ENCODE measurements around the gene OTOP3.
"Not testable (repeated sequence)": the region's sequence is repeated elsewhere in the genome, so short reads cannot be mapped to it uniquely, and the experiment has no call there.

The OTOP3 gene

DNA sequence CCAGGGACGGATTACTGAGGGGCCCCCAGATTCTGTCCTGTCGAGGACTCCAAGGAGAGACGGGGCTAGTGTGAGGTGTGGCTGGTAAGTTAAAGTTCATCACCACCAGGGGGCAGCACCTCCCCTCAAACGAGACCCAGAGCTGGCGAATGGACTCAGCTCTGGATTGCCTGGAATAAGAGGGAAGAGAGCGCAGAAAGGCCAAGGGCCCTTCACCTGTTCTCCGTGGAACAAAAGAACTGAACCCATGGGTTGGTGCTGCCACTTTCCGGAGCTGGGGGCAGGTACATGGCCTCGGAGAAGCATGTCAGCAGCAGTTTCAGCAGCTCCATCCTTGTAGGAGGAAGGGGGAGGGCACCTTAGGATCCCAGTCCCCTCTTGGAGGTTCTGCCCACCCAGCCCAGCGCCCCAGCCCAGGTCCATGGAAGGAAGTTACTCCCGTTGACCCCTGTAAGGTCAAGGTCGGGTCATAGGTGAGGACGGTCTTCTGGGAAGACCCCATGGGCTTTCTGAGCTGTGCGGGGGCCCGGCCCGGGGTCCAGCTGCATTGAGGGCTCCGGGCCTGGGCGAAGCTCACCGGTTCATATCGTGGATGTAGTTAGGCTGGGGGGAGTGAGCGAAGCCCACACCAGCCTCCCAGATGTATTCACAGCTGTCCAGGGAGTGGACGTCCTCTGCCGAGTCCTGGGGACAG is 26.1 kb downstream of the OTOP3 start:
- in situ Hi-C loops (cut with HindIII; ENCODE audit: low sequenced_read_pairs): no loop called here
- H3K4me3 ChIP-seq (ENCODE audit: low read depth, low read length): no peak overlapping the region
- TF ChIP-seq CTCF (IDR thresholded peaks at IDR 0.05; ENCODE audit: low read depth, low read length): peak; percentile 66
- peak; percentile 83 for DNase-seq (ENCODE audit: low read depth, low spot score)

- in situ Hi-C loops (cut with HindIII; ENCODE audit: low sequenced_read_pairs): no loop called here
- DNase-seq (ENCODE audit: low read depth, low spot score): no peak
- TF ChIP-seq CTCF (IDR thresholded peaks at IDR 0.05; ENCODE audit: low read depth, low read length): no peak
- no peak overlapping the region for H3K4me3 ChIP-seq (ENCODE audit: low read depth, low read length)
Observed at GRCh38 chr17:74962622-74963394, 27.1 kb downstream of the OTOP3 start.

DNA sequence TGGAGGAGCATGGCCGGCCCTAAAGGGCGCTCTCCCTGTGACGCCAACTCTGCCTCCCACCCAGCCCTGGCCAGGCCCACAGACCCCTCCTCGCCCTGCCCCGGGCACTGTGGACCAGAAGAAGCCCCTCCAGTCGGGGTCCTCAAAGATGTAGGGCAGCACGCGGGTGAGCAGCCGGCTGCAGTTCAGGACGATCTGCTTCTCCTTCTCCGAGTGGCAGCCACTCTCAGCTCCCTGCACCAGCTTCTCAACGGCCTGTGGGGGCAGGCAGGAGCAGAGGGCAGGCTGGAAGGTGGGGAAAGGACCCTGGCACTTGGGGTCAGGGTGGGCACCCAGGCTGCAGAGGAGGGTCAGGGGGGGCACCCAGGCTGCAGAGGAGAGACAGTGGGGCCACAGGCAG is 28.0 kb downstream of the OTOP3 start:
- DNase-seq (ENCODE audit: low read depth, low spot score): no peak
- in situ Hi-C loops (cut with HindIII; ENCODE audit: low sequenced_read_pairs): no loop called here
- no peak for TF ChIP-seq CTCF (IDR thresholded peaks at IDR 0.05; ENCODE audit: low read depth, low read length)
- no peak overlapping the region for H3K4me3 ChIP-seq (ENCODE audit: low read depth, low read length)

- TF ChIP-seq CTCF (IDR thresholded peaks at IDR 0.05; ENCODE audit: low read depth, low read length): no peak
- in situ Hi-C loops (cut with HindIII; ENCODE audit: low sequenced_read_pairs): no loop called here
- no peak overlapping the region for H3K4me3 ChIP-seq (ENCODE audit: low read depth, low read length)
- no peak for DNase-seq (ENCODE audit: low read depth, low spot score)
Observed at GRCh38 chr17:74964246-74964761, 28.6 kb downstream of the OTOP3 start.

DNA sequence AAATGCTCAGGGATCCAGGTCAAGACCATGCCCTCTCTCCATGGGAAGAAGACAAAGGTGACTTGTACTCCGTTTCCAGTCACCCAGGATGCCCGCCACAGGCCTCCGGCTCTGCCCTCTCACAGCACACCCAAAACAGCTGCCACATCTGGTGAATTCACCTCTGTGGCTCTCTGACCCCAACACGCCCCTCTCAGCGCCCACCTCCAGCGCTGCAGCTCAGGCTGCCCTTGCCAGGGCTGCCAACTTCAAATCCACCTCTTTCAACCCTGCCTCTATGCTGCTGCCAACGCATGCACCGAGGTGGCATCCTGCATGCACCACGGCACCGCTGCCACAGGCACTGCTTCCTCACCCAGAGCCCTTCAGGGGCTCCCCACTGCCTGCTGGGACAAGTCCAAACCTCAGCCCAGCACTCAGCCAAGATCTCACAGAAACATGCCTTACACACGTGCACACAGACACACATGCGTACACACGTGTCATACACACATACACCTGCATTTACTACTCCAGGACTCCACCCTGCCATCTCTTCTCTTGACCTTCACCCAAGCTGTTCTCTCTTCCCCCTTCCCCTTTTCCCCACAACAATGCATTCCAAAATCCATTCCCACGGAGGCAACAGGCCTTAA is 29.4 kb downstream of the OTOP3 start:
- no peak for DNase-seq (ENCODE audit: low read depth, low spot score)
- TF ChIP-seq CTCF (IDR thresholded peaks at IDR 0.05; ENCODE audit: low read depth, low read length): no peak
- H3K4me3 ChIP-seq (ENCODE audit: low read depth, low read length): no peak overlapping the region
- in situ Hi-C loops (cut with HindIII; ENCODE audit: low sequenced_read_pairs): no loop called here

GRCh38 chr17:74968361-74968780 is 32.7 kb downstream of the OTOP3 start:
- DNase-seq (ENCODE audit: low read depth, low spot score): no peak
- in situ Hi-C loops (cut with HindIII; ENCODE audit: low sequenced_read_pairs): no loop called here
- TF ChIP-seq CTCF (IDR thresholded peaks at IDR 0.05; ENCODE audit: low read depth, low read length): no peak
- H3K4me3 ChIP-seq (ENCODE audit: low read depth, low read length): no peak overlapping the region

DNA sequence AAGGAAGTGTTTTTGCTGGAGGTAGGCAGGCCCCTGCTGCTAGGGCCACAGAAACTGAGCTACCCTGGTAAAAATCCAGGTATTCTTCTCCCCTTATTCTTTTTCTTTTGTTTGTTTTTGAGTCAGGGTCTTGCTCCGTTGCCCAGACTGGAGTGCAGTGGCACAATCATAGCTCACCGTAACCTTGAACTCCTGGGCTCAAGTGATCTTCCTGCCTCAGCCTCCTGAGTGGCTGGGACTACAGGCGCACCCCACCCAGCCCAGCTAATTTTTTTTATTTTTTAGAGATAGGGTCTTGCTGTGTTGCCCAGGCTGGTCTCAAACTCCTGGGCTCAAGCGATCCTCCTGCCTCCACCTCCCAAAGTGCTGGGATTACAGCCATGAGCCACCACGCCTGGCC is 33.8 kb downstream of the OTOP3 start:
- H3K4me3 ChIP-seq (ENCODE audit: low read depth, low read length); DNase-seq (ENCODE audit: low read depth, low spot score); in situ Hi-C loops (cut with HindIII; ENCODE audit: low sequenced_read_pairs): not testable (repeated sequence)
